SK-MEL-5 (cell line): ENCODE measurements around the gene GPS2. TPM values are rescaled to one million over a fixed set of nuclear protein-coding genes. Genes with fewer than 3 reads are reported as not detected.
A peak's percentile ranks its signal among the peaks of the same experiment; 100 is the strongest.

ENCODE experiments used
- DNase-seq: peaks from one replicate; pipeline ENCODE4 v3.0.0-alpha.2; 2016; ENCODE audit warnings: low read depth, low spot score
- in situ Hi-C: cut with HindIII; loops from 2 replicates; pipeline ENCODE4 v1.10.0; 2016; ENCODE audit warnings: low sequenced_read_pairs, high pct_unique_total_duplicates, low pct_unique_long_range_greater_than_20kb
- total RNA-seq: library from RNA; depleted of rRNA; stranded (reverse); fragments of >200 nt; shearing (Covaris generic); gene quantifications from 2 replicates; pipeline ENCODE4 v1.2.3, GENCODE V29; 2014

Gene GPS2
- total RNA-seq, 1 experiment from 2014 or later, result 74.8 TPM

- DNase-seq, result no peak
- in situ Hi-C loops, result no loop called here
Observed at GRCh38 chr17:7326186-7326585, 11.0 kb upstream of the GPS2 start.

- in situ Hi-C loops, result no loop called here
- no peak for DNase-seq
Observed at GRCh38 chr17:7325031-7325528, 9.9 kb upstream of the GPS2 start.

GRCh38 chr17:7324438-7324779, 9.2 kb upstream of the GPS2 start:
- in situ Hi-C loops, result no loop called here

GRCh38 chr17:7323731-7324437, 8.7 kb upstream of the GPS2 start:
- DNase-seq, result peak; percentile 51
- in situ Hi-C loops, result no loop called here

More at GRCh38 chr17:7324438-7324779, 9.2 kb upstream of the GPS2 start:
- DNase-seq, result no peak

- DNase-seq, result no peak
- in situ Hi-C loops, result no loop called here
Observed at GRCh38 chr17:7322520-7323194, 7.5 kb upstream of the GPS2 start.

GRCh38 chr17:7321466-7321865, 6.3 kb upstream of the GPS2 start:
- in situ Hi-C loops, result no loop called here
- no peak for DNase-seq

- no peak for DNase-seq
- in situ Hi-C loops, result no loop called here
Observed at GRCh38 chr17:7318121-7318860, 3.1 kb upstream of the GPS2 start.

GRCh38 chr17:7317161-7317803, 2.1 kb upstream of the GPS2 start:
- DNase-seq, result no peak
- in situ Hi-C loops, result no loop called here

- in situ Hi-C loops, result no loop called here
- no peak for DNase-seq
Observed at GRCh38 chr17:7315570-7316235, 543 bp upstream of the GPS2 start.

GRCh38 chr17:7313890-7314718, 1.1 kb downstream of the GPS2 start:
- in situ Hi-C loops, result no loop called here
- no peak for DNase-seq

- in situ Hi-C loops, result no loop called here
- peak; percentile 50 for DNase-seq
Observed at GRCh38 chr17:7313088-7313889, 1.9 kb downstream of the GPS2 start.

- in situ Hi-C loops, result no loop called here
- no peak for DNase-seq
Observed at GRCh38 chr17:7312432-7313087, 2.6 kb downstream of the GPS2 start.

GRCh38 chr17:7311110-7311705, 4.0 kb downstream of the GPS2 start:
- in situ Hi-C loops, result no loop called here
- DNase-seq, result no peak

- in situ Hi-C loops, result no loop called here
- no peak for DNase-seq
Observed at GRCh38 chr17:7309628-7310027, 5.5 kb downstream of the GPS2 start.

- in situ Hi-C loops, result no loop called here
- DNase-seq, result peak; percentile 87
Observed at GRCh38 chr17:7308625-7309433, 6.3 kb downstream of the GPS2 start.
